Activated effector memory CD4-positive, alpha-beta T cell treated with anti-CD3 and anti-CD28 coated beads, Interleukin-2, amount 50 U/mL, for 16 hours (primary cell): ENCODE measurements around the gene WDFY4.
A peak's percentile ranks its signal among the peaks of the same experiment; 100 is the strongest.

Source experiments
- DNase-seq: peaks from one replicate; pipeline ENCODE4 v3.0.0-alpha.2; 2020

Gene WDFY4

DNA sequence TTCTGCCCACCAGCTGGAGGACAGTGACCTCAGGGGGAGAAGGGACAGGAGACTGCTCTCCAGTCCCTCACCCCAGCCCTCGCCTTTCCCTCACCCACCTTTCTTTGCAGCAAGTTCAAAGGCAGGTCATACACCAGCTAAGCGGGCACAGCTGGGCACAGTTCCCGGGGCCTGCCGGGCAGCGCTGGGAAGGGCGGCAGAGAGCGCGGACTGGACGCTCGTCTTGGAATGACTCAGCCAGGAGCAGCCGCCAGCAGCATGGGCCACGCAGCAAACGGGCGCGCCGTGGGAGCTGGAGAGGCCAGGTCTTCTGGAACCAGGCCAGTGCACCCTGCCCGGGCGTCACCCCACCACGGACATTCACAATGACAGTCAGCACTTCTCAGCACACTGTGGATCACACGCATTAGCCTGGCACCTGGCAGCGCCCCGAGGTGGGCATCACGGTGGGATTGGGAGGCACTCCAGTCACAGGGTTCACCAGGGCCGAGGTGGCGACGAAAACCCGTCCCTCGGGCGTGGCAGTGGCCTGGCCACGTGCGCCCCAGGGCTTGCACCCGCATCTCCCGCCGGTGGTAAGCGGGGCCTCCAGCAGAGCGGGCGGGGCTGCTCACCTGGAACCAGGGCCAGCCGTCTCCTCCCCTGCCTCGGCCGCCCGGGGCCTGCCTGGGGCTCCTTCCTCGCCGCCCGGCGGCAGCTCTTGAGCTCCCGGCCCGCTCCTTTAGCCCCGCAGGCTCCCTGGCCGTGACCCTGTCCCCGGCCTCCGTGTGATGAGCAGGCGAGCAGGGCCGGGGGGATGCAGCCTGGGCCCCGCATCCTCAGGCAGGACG lies 29.0 kb upstream of the WDFY4 start:
- no peak for DNase-seq

DNA sequence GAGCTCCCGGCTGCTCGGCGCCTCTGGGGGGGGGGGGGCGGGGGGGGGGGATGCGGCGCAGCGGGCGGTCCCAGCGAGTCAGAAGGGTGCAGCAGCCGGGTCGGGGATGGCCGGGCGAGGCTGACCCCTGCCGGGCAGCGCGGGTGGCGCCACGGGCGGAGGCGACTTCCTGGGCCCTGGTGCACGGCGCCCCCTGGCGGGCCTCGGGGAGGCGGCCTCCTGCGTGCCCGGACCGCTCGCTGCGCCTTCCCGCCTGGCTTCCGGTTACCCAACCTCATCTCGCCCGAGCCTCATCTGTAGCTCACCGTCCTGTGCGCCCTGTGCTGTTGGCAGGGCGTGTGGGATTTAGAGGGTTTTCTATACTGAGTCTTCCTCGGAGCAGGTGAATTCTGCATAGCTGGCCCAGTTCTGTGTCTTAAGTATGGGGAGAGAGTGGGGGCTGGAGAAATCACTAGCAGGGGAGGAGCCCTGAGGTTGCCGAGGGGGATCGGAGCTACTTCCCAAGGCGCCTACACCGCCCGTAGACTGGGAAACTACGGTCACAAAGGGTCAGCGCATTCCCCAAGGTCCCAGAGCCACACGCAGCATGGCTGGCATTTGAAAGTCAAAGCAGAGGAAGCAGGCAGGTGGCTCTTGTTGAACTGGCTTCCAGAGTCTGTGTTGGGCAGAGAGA lies 28.3 kb upstream of the WDFY4 start:
- DNase-seq = peak; percentile 94

DNA sequence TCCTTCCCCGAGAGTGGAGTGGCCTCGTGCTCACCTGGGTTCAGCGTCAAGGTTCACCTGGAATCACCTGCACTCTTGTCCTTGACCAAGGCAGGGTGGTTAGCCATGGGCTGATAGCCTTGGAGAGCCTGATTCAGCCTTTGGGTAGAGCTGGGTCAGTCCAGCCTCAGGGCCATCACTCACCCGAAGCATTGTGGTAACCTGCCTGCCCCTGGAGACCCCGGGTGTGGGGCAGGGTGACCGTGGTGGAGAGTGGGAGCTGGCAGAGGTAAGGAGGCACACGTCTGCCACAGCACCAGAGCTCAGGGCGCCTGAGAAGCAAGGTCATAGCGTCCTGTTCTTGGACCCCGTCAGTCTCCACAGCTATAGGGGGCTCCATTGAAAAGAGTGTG lies 27.8 kb upstream of the WDFY4 start:
- no peak for DNase-seq

DNA sequence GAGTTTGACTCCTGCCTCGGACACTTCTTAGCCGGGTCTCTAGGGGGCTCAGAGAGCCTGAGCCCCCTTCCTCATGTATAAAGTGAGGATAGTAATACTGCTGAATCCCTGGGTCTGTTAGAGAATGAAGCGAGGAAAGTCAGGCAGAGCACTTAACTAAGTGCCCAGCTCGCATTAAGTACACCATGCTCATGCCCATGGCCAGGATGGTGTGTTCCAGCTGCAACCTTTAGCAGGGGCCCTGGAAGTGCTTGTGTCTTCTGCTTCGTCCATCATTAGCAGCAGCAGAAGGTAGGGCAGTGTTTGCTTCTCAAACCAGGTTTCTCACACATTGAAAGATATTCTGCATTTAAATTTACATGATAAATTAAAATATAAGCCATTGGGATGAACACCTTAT lies 27.3 kb upstream of the WDFY4 start:
- DNase-seq = no peak

DNA sequence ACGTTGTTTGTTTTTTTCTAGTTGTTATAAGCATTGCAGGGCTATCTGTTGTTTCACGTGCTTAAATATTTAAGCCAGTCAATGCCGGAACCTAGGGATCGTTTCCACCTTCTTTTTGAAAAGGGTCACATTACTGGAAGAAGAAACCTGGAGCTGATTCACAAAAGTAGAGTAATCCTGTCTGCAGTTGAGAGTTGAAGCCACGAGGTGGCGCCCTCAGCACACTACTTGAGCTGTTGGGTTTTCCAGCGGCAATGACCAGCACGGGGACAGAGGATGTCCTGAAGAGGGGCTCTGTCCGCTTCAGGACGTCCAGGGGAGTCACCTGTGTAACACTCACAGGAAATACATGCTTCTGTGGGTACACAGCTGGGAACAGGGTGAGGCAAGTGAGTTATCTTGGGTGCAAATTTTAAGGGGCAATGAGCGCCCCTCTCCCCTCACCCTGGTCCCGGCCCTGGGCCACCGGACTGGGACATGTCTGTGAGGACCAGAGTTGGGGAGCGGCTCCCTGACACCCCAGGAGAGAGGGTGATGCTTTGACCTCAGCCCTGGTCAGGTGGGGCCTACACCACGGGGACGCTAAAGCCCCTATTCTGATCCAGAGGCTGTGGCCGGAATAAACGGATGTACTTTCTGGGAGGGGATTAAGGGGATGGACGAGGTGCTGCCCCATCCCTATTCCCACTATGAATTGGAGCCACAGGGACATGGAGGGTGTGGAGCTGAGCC lies 26.3 kb upstream of the WDFY4 start:
- DNase-seq = peak; percentile 81

DNA sequence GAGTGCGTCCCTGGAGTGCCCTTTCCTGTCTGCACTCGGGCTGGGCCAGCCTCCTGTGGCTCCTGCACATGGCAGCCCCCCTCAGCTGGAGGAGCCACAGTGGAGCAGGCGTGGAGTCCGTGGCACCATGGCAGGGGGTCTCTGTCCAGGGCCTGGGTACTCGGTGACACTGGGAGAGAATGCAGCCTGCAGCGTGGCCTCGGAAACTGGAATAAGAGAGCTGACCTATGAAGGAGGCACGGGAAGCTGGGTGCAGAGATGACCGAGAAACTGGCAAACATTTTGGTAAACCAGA lies 25.8 kb upstream of the WDFY4 start:
- no peak for DNase-seq

DNA sequence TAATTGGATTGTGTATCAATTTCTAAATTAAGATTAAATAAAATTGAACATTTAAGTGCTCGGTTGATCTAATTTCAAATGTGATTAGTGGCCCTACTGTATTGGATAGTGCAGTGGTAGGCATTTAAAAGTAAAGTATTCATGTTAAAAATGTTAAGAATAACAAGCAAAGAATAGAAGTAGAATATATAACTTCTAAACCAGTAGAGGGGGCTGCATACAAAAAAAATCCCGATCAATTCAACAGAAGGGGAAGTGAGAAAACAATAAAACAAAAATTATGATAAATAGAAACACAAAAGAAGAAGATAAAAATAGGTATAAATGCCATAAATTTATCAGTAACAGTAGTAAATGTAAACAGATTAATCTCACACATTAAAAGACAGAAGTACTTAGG lies 24.9 kb upstream of the WDFY4 start:
- DNase-seq = no peak

DNA sequence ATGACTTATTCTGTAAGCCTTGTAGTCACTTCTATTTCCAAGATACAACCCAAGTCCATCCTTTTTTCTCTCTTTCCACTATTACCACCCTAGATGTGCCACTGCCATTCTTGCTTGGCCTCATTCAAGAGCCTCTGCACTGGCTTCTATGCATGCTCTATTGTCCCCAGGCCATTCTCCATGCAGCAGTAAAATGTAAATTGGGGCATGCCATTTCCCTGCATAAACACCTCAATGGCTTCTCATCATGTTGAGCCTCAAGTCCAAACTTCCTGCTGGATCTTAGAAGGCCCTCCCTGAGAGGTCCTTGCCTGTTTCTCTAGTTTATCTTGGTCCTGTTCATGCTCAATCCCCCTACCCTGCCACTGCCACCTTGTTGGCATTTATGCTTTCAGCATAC lies 23.2 kb upstream of the WDFY4 start:
- no peak for DNase-seq

DNA sequence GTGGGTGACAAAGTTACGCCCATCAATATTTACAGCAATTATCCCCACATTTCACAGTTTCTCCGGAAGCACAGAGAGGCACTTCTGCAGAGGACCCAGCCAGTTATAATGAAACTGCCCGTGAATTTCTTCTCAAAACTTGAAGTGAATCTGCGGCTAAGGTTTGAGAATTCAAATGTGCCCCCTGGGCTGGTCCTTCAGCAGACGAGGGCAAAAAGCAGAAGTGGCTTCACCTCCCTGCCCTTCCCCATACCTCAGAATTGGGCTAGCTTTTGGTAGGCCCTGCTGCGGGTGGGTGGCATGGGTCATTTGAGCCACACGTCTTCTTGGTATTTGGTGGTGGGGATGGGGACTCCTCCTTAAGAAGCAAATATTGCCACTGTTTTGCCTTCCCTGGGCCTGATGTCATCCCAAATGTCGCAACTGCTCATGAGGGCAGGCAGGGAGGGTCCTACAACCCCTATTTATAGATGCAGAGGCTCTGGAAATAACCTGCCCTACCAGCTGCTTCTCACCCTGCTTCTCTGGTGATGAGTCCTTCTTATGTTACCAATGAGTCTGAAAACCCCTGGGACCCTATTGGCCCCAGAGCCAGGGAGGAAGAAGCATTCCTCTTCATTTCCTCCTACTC lies 16.6 kb upstream of the WDFY4 start:
- no peak for DNase-seq

DNA sequence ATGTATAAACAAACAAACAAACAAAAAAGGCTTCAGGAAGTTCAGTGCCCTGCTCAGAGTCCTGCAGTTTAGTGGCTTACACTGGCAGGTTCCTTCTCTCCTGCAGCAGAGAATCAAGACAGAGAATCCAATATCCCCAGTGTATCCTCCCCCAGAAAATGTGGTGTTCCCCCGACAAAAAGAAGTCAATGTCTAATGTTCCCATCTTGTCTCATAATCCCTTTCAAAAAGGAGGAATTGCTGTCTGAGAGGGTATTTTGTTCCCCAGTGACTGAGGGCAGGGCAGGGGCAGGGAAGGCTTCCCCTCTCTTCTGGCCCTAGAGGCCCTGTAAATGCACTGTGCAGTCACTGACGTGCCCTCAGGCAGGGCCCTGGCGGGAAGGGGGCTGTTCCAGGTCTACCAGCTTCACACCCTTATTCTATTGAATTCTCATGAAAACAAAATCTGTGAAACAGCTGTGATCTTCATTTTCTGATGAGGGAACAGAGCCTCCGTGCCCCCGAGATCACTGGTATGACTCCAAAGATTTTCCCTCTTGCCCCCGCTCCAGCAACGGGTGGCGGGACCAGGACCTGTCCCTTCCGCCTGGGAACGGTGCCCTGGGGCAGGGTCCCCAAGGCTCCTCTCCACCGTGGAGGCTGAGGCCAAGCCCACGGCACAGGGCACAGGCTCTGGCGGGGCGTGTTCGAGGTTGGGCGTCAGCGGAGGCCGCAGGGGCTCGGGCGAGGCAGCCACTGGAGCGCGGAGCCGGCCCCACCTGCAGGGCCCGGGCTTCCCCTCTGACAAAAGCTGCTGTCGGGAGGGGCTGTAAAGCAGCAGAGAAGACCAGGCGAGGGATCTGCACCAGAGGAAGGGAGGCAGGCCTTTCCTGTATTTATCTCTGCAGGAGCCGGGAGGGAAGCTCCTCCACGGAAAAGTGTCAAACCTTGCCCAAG lies 13.4 kb upstream of the WDFY4 start:
- no peak for DNase-seq

DNA sequence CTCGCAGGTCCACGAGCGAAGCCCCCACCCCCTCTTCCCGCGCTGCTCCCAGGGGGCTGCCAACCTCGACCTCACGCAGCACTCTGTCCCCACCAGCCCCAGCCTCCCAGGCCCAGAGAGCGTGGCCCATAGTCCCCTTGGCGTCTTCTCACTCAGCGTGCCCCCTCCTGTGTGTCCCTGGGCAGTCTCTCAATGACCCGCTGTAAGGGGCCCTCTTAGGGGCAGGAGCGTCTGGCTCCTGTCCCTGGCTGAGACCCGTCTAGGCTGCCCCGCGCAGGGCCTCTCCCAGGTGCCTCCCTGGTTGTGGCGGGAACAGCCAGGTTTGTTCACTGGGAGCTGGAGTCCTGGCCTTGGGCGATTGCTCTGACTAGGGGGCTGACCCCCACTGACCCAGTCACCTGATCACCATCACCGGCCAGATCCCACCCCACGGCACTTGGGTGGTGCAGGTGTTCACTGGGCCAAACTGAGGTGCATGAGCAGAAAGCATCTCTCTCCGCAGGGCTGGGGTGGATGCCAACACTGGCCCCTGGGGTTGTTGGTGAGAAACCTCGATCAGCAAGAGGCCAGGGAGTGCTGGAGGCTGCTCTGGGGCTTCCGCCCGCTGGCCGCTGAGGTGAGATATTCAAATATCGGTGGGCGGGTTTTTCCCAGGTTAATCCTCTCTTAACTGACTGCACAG lies 12.6 kb upstream of the WDFY4 start:
- no peak for DNase-seq

DNA sequence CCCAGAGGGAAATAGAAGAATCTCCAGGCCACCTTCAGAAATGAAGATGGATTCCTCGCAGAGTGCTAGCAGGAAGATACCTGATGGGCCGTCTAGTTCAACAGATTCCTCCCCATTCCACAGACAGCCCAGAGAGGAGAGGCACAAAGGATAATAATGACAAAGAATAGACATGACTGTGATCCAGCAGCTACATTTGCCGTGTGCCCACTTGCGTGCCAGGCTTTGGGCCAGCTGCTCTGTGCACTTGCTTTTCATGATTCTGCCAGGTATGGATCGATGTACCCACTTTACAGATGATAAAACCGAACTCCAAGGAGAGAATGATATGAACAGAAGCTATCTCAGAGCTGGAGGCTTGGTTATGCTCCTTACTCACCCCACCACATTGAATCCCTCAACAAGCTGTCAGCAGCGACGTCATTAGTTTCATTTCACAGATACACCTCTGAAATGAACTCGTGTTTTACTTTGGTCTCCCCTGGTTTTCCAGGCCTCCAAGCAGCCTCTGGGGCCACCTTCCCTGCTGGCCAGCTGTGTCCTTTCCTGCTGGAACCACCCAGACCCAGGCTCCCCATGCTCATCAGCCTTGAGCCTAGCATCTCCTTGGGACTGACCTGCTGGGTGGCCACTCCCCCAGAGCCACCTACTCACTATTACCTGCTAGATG lies 11.9 kb upstream of the WDFY4 start:
- no peak for DNase-seq

DNA sequence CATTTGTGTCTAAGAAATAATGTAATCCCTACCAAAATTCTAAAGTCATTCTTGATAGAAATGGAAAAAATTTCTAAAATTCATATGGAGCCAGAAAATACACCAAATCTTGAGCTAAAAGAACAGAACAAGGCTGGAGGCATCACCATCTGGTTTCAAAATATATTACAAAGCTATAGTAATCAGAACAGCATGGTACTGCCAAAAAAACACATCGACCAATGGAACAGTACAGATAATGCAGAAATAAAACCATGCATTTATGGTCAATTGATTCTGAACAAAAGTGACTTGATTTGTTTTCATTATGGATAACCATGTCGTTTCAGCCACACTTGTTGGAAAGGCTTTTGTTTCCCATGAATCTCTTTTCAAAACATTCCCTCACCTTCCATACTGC lies 7.0 kb upstream of the WDFY4 start:
- no peak for DNase-seq

DNA sequence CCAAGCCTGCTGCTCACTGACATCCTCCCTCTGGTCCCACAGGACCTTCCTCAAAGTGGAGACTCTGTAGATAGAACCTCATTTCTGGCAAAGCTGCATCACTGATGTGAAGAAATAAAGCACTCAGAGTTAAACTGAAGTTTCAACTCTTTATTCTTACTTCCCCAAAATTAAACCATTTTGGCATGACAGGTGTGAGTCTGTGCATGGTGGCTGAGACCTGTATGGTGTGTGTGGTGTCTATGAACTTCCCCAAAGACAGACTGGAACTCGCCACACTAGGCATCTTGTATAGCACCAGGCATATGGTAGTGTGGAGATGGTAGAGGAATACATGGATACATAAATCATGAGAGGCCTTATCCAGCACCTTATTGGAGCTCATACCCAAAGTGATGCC lies 6.6 kb upstream of the WDFY4 start:
- DNase-seq = no peak

DNA sequence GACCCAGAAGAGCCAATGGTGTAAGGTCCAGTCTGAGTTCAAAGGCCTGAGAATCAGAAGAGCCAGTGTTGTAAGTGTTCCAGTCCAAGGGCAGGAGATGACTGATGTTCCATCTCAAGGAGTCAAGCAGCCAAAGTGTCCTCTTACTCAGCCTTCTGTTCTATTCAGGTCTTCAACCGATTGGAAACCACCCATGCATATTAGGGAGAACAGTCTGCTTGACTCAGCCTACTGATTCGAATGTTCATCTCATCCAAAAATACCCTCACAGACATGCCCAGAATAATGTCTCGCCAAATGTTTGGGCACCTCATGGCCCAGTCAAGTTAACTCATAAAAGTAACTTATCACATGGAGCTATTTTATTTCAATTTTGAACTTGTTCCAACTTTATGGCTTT lies 2.9 kb upstream of the WDFY4 start:
- no peak for DNase-seq

DNA sequence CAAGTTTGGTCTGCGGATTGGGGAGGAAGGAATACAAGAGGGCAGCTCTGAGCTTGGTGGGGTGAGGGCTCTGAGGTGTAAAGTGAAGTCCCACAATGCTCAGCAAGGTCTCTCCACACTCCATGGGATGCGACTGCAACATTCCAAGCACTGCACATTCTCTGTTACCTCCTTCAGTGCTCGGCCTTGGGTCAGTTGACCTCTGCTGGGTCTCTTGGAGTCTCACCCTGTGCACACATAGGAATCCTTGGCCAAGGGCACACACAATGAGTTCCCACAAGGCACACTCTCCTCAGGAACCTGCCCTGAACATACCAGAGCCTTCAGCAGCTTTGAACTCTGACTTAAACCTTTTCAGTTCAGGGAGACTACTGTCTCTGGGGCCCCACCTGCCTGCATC lies 2.4 kb upstream of the WDFY4 start:
- DNase-seq = no peak

DNA sequence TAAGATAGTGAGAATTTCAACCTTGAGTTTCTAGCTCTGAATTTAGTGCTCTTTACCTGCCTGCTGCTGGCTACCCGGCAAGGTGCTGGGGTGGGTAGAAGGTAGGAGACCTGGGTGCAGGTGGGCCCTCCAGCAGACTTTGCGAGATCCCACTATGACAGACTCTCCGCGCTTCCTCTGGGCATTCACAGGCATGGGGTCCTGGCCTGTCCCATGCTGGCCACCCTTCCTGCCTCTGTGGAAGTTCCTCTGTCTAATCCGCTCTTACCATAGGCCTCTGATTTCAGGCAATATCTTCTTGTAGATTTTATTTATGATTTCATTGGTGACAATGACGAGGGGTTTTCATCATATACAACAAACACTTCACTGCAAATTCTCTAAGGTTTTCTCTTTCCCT lies 1.2 kb upstream of the WDFY4 start:
- no peak for DNase-seq

DNA sequence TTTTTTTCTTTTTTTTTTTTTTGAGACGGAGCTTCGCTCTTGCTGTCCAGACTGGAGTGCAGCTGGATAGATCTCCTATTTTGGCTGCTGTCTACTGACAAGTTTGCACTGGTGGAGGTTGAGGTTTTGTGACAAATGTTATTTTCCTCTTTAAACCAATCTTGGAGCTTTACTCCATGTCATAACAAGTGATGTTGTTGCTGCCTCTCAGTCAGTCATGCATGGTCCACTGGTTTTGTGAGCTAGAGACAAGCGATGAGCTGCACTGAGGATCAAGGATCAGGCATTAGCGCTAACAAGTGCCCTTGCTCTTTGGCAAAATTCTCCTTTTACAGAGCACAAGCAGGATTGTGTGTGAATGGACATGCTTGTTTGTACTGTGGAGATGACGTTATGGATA lies 805 bp upstream of the WDFY4 start:
- no peak for DNase-seq

DNA sequence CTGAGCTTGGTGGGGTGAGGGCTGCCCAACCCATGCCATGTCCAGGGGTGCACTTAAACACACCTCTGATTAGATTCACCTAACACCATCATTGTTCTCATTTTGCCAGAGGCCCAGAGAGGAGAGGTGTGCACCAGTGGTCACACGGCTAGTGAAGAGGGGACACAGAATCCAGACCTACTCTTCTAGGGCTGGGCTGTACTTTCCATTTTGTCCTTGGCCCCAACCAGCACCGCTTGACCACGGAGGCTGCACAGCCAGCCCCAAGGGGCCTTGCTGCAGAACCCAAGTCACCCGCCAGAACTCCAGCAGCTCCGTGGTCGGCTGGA lies 246 bp upstream of the WDFY4 start:
- no peak for DNase-seq

DNA sequence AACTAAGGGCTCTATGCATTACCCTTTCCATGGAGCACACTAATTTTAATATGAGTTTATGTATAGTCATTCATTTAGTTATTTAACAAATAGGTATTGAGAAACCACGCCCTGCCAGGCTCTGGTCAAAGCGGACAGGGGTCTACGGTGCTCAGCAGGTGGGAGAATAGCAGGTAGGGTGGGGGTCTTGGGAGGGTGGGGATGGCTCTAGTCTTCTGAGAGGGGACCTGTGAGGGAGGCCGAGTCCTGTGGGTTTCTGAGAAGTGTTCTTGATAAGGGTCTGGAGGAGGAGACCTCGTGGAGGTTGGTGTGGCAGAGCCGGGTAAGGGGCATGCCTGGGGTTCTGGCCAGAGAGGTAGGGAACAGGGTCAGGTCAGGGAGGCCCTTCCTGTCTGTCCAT lies 1.1 kb downstream of the WDFY4 start:
- no peak for DNase-seq

DNA sequence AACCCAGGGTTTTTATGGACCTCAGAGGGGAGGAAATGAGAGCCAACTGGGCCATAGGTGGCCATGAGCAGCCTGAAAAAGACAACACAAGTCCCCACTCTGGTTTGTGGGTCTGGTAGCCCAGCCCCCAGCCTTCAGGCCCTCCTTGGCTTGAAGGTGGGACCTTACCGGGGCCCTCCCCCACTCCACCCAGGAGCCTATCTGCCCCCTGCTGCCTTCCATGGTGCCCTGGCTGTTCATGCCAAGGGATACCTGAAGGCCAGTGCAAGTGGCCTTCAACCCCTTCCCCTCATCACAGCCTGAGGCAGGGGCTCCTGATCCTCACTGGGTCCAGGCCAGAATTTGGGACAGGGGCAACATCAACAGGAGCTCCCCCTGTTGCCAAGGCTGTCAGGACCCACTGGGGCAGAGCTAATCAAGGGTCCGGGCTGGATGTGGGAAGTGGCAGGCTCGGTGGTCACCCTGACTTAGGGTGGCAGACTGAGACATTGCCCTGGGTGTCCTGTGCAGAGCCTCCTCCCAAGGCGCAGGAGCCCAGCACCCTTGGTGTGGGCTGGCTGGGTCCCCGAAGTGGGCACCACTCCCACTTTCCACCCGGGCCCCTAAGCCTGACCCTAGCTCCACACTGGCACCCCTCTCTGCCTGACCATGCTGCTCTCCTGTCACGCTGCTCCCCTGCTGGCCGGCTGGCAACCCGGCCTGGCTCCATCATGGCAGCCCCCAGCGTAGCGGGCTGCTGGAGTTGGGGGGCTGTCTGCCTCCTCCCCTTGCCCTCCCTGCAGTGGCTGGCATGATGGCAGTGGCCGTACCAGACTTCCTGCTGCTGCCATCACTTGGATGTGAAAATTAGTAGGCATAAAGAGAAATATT lies 6.4 kb downstream of the WDFY4 start:
- no peak for DNase-seq
